Prostate gland (tissue), 2 donors: Measurements from ENCODE around the gene ZNF18.

Source experiments
- POLR2A ChIP-seq: fragments of 450-650 bp; IDR thresholded peaks from one replicate; pipeline ENCODE4 v1.6.1; 2016; ENCODE audit warnings: antibody characterized with exemption, mild to moderate bottlenecking
- TF ChIP-seq, protein P1 (sequence below), 4 experiments: fragments of 200-600 bp in 2 of 4; fragments of 450-650 bp in 2 of 4; sonication (generic) in 2 of 4; IDR thresholded peaks; 1 replicate in 3 of 4; 2 replicates in 1 of 4; pipeline ENCODE4 v1.5.1; 2016 to 2019; ENCODE audit warnings: antibody characterized with exemption in 4 of 4, mild to moderate bottlenecking in 2 of 4, moderate library complexity in 2 of 4

DNA sequence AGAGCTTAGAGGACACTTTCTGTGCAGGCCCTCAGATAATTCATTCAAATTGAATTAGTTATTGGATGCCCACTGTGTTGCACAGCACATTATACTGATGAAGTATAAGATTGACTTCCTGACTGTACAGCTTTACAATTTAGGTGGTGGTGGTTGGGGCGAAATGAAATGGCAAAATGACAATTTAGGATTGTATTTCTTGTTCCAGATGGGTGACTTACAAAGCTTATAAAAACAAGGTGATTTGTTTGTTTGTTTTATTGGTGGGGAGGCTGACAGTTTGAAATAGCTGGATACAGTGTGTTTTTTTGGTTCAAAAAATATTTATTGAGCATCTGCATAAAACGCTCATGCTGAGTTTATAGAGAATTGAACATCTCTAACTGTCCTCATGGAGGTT, 25.0 kb upstream of the ZNF18 start:
- TF ChIP-seq, protein P1, sequence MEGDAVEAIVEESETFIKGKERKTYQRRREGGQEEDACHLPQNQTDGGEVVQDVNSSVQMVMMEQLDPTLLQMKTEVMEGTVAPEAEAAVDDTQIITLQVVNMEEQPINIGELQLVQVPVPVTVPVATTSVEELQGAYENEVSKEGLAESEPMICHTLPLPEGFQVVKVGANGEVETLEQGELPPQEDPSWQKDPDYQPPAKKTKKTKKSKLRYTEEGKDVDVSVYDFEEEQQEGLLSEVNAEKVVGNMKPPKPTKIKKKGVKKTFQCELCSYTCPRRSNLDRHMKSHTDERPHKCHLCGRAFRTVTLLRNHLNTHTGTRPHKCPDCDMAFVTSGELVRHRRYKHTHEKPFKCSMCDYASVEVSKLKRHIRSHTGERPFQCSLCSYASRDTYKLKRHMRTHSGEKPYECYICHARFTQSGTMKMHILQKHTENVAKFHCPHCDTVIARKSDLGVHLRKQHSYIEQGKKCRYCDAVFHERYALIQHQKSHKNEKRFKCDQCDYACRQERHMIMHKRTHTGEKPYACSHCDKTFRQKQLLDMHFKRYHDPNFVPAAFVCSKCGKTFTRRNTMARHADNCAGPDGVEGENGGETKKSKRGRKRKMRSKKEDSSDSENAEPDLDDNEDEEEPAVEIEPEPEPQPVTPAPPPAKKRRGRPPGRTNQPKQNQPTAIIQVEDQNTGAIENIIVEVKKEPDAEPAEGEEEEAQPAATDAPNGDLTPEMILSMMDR (IDR thresholded peaks at IDR 0.05) = no peak
- no peak for TF ChIP-seq POLR2A
